Neural progenitor cell (in vitro differentiated cells): ENCODE results near the gene PGBD5.

Experiments
- EZH2 ChIP-seq: fragments of 200-600 bp; sonication (generic); IDR thresholded peaks from 2 replicates; pipeline ENCODE4 v1.6.1; 2017; ENCODE audit warnings: antibody characterized with exemption, mild to moderate bottlenecking, moderate library complexity
- EZH2phosphoT487 ChIP-seq: fragments of 200-600 bp; sonication (generic); IDR thresholded peaks from 2 replicates; pipeline ENCODE4 v1.6.1; 2017; ENCODE audit warnings: antibody characterized with exemption
- TF ChIP-seq, protein P1 (sequence below): fragments of 200-600 bp; sonication (generic); IDR thresholded peaks from 2 replicates; pipeline ENCODE4 v1.5.1; 2017; ENCODE audit warnings: antibody characterized with exemption, mild to moderate bottlenecking

DNA sequence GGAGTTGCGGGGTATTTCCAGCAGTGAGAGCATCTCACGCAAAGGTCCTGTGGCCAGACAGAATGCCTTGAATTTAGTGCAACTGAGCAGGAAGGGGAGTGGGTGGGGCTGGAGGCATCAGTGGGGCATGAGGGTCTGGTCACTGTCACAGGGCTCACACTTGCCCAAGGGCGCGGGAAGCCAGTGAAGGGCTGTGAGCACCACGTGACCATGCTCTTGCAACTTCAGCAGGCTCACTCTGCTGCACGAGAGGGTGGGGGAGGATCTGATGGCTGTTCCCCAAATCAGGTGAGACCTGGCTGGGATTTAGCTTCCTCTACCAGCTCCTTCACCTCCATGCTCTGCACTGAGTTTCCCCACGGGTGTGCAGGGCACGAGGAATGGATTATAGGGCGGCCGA lies 64.2 kb downstream of the PGBD5 start:
- TF ChIP-seq, protein P1, sequence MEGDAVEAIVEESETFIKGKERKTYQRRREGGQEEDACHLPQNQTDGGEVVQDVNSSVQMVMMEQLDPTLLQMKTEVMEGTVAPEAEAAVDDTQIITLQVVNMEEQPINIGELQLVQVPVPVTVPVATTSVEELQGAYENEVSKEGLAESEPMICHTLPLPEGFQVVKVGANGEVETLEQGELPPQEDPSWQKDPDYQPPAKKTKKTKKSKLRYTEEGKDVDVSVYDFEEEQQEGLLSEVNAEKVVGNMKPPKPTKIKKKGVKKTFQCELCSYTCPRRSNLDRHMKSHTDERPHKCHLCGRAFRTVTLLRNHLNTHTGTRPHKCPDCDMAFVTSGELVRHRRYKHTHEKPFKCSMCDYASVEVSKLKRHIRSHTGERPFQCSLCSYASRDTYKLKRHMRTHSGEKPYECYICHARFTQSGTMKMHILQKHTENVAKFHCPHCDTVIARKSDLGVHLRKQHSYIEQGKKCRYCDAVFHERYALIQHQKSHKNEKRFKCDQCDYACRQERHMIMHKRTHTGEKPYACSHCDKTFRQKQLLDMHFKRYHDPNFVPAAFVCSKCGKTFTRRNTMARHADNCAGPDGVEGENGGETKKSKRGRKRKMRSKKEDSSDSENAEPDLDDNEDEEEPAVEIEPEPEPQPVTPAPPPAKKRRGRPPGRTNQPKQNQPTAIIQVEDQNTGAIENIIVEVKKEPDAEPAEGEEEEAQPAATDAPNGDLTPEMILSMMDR: no peak
- TF ChIP-seq EZH2 (no peak), EZH2phosphoT487 (no peak)
